DND-41 (cell line): ENCODE results near the gene DAAM2.

Experiments
- ATAC-seq: fragments of 200-7000 bp; cut with Tn5 transposase; 3 replicates; pipeline ENCODE4 v1.9.1; 2021; ENCODE audit warnings: low read depth; ENCODE audit not compliant: insufficient read depth
- DNase-seq: peaks from one replicate; pipeline ENCODE4 v3.0.0-alpha.2; 2020
- H2AFZ ChIP-seq: 2 replicates; pipeline ENCODE4 v1.6.0; 2012; ENCODE audit warnings: low read depth, low read length
- H3K27ac ChIP-seq: 2 replicates; pipeline ENCODE4 v1.5.1; 2012; ENCODE audit warnings: low read length, inconsistent platforms
- H3K27me3 ChIP-seq: fragments of 200-600 bp; sonication (generic); 2 replicates; pipeline ENCODE4 v1.6.0; 2012; ENCODE audit warnings: low read length, mild to moderate bottlenecking, inconsistent platforms; ENCODE audit not compliant: insufficient read depth, poor library complexity
- H3K36me3 ChIP-seq: 2 replicates; pipeline ENCODE4 v1.5.1; 2012; ENCODE audit warnings: low read length, inconsistent platforms; ENCODE audit not compliant: insufficient read depth
- H3K4me1 ChIP-seq: 2 replicates; pipeline ENCODE4 v1.5.1; 2012; ENCODE audit warnings: mild to moderate bottlenecking, low read length; ENCODE audit not compliant: insufficient read depth
- H3K4me2 ChIP-seq: 2 replicates; pipeline ENCODE4 v1.6.0; 2012; ENCODE audit warnings: mild to moderate bottlenecking, moderate library complexity, low read length, inconsistent platforms; ENCODE audit not compliant: insufficient read depth
- H3K4me3 ChIP-seq, 2 experiments: fragments of 200-600 bp in 1 of 2; shearing (Covaris generic) in 1 of 2; 2 replicates each; pipeline ENCODE4 v1.5.1; 2012 to 2016; ENCODE audit warnings: inconsistent platforms in 2 of 2, low read length in 2 of 2, mild to moderate bottlenecking in 2 of 2, low read depth in 1 of 2, moderate library complexity in 1 of 2
- H3K79me2 ChIP-seq: 2 replicates; pipeline ENCODE4 v1.6.0; 2012; ENCODE audit warnings: low read length, inconsistent platforms; ENCODE audit not compliant: insufficient read depth
- H3K9ac ChIP-seq: 2 replicates; pipeline ENCODE4 v1.6.0; 2012; ENCODE audit warnings: low read depth, mild to moderate bottlenecking, inconsistent platforms, low read length, moderate library complexity
- H3K9me3 ChIP-seq: 2 replicates; pipeline ENCODE4 v1.5.1; 2012; ENCODE audit warnings: low read length, moderate library complexity, mild to moderate bottlenecking, inconsistent platforms; ENCODE audit not compliant: insufficient read depth, severe bottlenecking
- H4K20me1 ChIP-seq: 2 replicates; pipeline ENCODE4 v1.6.0; 2012; ENCODE audit warnings: low read length; ENCODE audit not compliant: insufficient read depth
- EZH2 ChIP-seq: IDR thresholded peaks from 3 replicates; pipeline ENCODE4 v1.6.1; 2012; ENCODE audit warnings: borderline replicate concordance, low read depth, mild to moderate bottlenecking, moderate library complexity, low read length, inconsistent platforms; ENCODE audit not compliant: severe bottlenecking
- TF ChIP-seq, protein P1 (sequence below): IDR thresholded peaks from 2 replicates; pipeline ENCODE4 v1.5.1; 2012; ENCODE audit warnings: borderline replicate concordance, low read length, moderate library complexity, mild to moderate bottlenecking; ENCODE audit not compliant: poor library complexity, severe bottlenecking; ENCODE audit errors: extremely low read depth

DAAM2 gene

DNA sequence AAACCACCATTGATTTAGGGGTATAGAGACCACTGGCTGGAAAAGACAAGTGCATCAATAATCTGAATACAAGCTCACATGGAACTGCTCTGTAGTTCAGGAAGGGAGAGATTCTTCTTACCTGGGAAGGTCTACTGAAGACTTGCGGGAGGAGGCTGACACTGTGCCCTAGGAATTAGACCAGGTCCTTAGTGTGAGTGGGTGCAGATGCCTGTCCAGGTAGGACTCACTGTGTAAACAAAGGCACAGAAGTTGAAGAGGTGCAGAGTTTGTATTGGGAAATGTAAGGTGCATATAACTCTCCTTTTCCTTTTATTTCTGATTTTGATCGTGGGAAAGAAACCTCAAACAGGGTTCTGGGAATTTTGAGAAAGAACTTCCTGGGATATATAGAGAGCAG is 66.8 kb downstream of the DAAM2 start:
- no peaks in the 10 kb centered on the region for H3K9me3 ChIP-seq
- no peaks in the 10 kb centered on the region for H3K4me1 ChIP-seq
- H3K36me3 ChIP-seq: no peaks in the 10 kb centered on the region
- no peak overlapping the region for H3K4me3 ChIP-seq
- TF ChIP-seq EZH2: no peak
- TF ChIP-seq, protein P1, sequence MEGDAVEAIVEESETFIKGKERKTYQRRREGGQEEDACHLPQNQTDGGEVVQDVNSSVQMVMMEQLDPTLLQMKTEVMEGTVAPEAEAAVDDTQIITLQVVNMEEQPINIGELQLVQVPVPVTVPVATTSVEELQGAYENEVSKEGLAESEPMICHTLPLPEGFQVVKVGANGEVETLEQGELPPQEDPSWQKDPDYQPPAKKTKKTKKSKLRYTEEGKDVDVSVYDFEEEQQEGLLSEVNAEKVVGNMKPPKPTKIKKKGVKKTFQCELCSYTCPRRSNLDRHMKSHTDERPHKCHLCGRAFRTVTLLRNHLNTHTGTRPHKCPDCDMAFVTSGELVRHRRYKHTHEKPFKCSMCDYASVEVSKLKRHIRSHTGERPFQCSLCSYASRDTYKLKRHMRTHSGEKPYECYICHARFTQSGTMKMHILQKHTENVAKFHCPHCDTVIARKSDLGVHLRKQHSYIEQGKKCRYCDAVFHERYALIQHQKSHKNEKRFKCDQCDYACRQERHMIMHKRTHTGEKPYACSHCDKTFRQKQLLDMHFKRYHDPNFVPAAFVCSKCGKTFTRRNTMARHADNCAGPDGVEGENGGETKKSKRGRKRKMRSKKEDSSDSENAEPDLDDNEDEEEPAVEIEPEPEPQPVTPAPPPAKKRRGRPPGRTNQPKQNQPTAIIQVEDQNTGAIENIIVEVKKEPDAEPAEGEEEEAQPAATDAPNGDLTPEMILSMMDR: no peak
- ATAC-seq (no peak), DNase-seq (no peak)
- H3K4me2 ChIP-seq: no peak overlapping the region
- no peaks in the 10 kb centered on the region; the same call in 1 of the 2 replicates for H4K20me1 ChIP-seq
- H3K9ac ChIP-seq: no peak overlapping the region
- no peak overlapping the region for H2AFZ ChIP-seq
- no peaks in the 10 kb centered on the region for H3K79me2 ChIP-seq
- H3K27ac ChIP-seq: no peak overlapping the region
- no peaks in the 10 kb centered on the region for H3K27me3 ChIP-seq

DNA sequence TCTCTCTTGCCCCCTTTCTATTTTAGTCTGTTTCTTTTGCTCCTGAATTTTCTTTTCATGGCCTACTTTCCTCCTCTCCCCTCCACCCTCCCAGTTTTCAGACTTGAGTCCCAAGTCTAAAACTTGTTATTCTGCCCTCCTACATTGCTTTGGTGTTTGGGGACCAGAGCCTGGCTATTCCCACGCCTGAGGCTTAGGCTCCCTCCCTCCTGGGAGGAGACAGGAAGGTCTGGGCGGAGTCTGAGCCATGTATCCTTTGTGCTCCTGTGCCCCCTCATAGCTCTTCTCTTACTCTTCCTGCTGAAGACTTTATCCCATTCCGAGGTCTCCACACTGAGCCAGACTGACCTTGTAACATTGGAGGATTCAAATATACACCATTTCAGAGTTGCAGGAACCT is 69.5 kb downstream of the DAAM2 start:
- no peak overlapping the region for H3K27ac ChIP-seq
- no peak overlapping the region for H2AFZ ChIP-seq
- H3K27me3 ChIP-seq: no peaks in the 10 kb centered on the region
- H3K79me2 ChIP-seq: no peaks in the 10 kb centered on the region
- no peaks in the 10 kb centered on the region for H3K36me3 ChIP-seq
- no peaks in the 10 kb centered on the region; the same call in 1 of the 2 replicates for H4K20me1 ChIP-seq
- H3K4me2 ChIP-seq: no peak overlapping the region
- H3K9me3 ChIP-seq: no peaks in the 10 kb centered on the region
- no peak for ATAC-seq
- DNase-seq: no peak
- no peak overlapping the region for H3K4me3 ChIP-seq
- no peaks in the 10 kb centered on the region for H3K4me1 ChIP-seq
- TF ChIP-seq EZH2: no peak
- TF ChIP-seq, protein P1: no peak
- no peak overlapping the region for H3K9ac ChIP-seq

DNA sequence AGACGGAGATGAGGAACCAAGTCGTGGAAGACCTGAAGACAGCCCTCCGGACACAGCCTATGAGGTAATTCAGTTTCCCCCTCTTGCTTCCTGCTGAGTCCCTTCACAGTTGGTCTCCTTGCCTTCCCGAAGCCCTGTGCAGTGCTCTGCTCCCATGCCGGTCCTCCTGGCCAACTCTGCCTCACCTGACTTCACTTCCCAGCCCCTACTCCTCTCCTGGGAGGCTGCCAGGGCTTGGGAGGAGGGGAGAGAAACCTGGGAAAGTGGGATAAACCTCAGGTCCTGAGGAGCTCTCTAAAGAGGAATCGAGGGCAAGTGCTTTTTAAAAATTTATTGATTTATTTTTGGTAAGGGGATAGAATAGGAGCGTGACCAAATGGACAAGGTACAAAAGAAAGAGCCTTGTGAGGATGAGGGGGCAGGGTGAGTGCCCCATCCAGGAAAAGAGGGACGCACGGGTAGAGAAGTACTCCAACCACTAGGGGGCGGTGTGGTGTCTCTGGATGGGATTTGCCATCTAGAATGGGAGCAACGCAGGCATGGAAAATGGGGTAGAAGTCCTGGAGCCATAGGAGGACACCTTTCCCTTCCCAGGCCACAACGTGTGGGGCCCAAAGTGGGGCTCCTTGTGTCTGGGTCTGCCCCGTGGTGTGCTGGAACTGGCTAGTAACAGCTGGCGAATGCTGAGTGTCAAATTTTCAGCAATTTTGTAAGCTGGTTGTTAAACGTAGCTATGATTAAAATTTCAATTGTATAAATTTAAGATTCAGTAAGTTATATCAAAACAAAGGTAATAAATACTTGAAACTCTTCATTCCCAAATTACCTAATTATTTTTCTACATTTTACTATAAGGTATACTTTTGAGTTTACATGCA is 73.1 kb downstream of the DAAM2 start:
- Histone ChIP-seq H3K4me1 (no peaks in the 10 kb centered on the region), H3K4me3 (no peak overlapping the region), H2AFZ (no peak overlapping the region; the same call in 1 of the 2 replicates), H4K20me1 (no peaks in the 10 kb centered on the region; the same call in 1 of the 2 replicates), H3K9ac (no peak overlapping the region), H3K79me2 (no peaks in the 10 kb centered on the region), H3K9me3 (no peaks in the 10 kb centered on the region), H3K27me3 (no peaks in the 10 kb centered on the region), H3K4me2 (no peak overlapping the region), H3K27ac (no peak overlapping the region), H3K36me3 (no peaks in the 10 kb centered on the region)
- DNase-seq (peak; percentile 67), ATAC-seq (peak; percentile 67)
- TF ChIP-seq, protein P1: peak; percentile 82
- TF ChIP-seq EZH2: no peak
